HPDE6-E6E7 (cell line): Measurements from ENCODE around the gene UBE2G1.
"Not testable (repeated sequence)": the region's sequence is repeated elsewhere in the genome, so short reads cannot be mapped to it uniquely, and the experiment has no call there.

Experiments used
- DNase-seq: peaks from one replicate; pipeline ENCODE4 v3.0.0; 2011; ENCODE audit warnings: missing footprints; ENCODE audit errors: extremely low spot score

The UBE2G1 gene

DNA sequence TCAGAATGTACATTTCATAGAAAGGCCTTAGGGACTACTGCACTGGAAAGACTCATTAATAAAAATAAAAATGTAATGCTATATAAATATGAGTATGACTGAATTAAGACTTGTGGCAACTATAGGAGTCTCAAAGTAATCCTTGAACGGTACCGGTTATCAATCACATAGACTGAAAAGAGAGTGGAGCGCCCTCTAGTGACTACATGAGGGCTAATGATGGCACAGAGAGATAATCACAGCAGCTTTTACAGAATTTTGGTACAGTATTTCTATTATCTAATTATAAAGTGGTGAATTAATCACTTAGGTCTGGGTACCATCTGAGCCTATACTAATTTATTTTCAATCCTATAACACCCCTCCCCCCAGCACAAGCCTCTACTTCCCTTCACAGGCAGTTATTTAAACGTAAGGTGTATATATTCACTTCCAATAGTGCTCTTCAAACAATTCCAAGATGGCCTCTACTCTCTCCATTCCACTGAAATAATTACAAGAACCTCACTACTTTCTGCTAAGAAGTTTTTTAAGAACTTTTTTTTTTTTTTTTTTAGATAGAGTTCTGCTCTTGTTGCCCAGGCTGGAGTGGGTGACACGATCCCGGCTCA lies 62.0 kb downstream of the UBE2G1 start:
- DNase-seq: peak; percentile 35

DNA sequence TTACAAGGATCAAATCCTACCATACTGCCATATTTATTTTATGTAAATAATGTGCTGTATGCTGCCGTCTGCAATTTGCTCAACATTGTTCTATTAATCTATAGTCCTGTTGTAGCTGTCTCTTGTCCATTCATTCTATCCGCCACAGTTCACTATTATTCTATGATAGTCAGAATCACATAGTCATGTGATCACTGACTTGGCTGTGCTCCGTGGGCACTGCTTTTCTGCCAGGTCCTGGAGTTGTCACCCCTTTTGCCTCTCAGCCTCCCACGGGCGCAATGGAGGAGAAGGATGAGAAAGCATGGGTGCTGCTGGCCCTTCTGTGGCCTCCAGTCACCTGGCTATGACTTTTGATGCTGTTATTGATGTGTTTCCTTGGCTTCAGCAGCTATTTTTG lies 65.4 kb downstream of the UBE2G1 start:
- DNase-seq: no peak

DNA sequence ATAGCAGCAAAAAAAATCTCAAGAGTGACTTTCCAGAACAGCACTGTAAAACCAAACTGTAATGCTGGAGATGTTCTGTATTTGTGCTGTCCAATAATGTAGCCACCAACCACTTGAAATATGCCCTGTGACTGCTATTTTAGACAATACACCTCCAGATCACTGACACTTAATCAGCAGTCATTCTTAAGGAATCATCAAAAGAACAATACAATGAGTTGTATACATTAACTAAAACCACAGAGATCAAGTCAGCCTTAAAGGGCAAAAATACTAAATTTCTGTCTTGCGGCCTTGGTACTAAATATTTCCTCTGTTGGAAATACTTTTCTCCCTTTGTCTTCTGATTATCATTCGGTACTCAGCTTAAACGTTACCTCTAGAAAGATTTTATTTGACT lies 69.1 kb downstream of the UBE2G1 start:
- no peak for DNase-seq

DNA sequence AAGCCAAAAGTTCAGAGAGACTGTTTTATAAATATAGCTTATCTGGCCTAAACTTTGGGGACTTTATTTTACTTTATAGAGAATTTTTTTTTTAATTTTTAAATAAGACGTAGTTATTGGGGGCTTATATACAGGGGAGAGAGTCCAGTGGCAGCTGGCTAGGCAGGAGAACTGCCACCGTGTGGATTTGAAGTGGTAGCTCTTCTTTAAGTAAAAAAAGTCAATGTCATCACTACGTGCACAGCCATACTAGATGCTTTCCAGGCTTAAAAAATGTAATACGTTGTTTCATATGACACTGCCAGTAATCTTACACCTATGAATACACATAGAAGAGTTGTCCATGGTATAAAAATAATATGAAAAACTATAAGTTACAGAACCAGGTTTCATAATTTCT lies 70.8 kb downstream of the UBE2G1 start:
- no peak for DNase-seq

DNA sequence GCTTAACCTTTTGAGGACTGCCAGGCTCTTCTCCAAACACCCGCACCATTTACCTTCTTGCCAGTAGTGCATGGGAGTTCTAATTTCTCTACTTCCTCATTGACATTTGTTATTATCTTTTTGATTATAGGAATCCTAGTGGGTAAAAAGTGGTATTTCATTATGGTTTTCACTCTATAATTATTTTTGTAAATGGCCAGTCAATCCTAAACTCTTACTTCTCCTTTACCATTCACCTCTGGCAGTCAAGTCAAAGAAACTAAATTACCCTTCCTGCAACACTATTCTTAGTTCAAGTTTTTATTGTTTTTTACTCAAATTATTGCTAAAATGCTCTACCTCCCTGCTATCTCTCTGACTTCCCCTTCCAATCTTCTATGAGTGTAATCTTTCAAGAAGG lies 72.9 kb downstream of the UBE2G1 start:
- DNase-seq: no peak

DNA sequence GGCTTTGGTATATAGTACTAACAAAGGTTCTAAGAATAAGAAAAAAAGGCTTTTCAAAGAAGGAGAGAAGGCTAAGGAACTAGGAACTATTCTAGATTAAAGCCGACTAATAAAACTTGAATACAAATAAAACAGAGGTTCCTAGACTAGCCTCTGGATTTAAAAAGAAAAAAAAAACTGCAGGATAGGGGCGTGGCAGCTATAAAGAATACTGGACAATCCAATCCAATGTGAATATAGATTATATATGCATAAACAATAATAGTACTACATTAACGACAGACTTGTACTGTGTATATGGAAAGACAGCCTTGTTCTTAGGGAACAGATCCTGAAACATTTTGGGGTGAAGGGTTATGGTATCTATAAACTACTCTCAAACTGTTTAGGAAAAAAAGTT lies 78.8 kb downstream of the UBE2G1 start:
- no peak for DNase-seq

DNA sequence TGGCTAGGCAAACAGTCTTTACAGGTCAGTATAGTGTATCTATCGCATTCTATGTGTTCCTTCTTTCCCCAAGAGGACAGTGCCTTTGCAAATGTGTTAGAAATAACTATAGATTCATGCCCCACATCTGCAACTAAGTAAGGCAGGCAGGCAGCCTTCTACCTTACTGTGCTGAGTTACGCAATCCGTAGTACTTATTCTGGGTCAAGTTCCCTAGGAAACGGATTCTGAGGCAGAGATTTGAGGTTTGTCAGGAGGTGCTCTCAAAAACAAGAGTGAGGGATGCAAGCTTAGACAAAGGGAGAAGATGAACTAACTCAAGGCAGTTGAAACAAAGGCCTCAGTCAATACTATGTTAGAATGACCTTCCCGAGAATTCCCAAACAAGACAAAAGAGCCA lies 90.0 kb downstream of the UBE2G1 start:
- DNase-seq: no peak

DNA sequence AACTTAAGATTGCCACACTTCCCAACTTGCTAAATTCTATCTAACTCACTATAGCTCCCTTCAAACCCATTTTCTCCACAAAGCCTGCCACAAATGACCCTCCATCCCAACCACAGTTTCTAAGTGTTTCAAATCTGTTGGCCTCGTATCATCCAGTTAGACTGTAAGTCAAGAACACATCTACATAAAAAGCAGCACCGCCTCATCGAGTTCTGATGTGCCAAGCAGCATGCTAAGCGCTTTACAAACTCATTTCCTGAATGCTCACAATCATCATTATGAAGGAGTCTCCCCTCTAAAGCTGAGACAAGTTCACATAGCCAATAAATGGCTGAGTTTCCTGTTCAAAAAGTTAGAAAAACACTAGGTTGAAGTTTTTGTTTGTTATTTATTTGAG lies 93.5 kb downstream of the UBE2G1 start:
- DNase-seq: no peak

DNA sequence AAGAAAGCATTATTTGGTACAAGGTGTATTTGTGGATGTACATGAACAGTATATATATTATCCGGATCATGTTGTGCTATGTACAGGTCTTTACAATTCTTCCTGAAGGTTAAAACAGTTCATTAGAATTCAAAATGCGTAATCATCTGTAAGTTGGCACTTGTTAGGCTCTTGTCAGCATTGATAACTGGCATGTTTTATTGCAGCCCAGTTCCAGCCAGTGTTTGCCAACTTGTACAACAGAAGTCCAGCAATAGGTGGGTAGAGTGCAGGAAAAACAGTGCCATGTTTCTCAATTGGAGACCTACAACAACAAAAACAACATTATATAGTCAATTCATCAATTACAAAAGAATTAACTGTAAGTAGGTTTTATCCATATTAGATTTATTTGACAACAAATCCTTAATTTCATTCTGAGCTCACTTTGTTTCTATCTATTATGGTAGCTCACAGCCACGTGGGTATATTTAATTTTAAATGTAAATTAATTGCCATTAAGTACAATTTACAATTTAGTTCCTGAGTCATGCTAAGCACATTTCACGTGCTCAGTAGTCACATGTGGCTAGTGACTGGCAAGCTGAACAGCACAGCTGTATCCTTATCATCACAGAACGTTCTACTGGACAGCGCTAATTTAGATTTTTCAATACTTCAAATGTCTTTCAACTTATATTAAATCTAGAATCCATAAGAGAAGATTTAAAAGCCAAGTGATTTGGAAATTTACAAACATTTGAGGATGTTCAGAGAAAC lies 94.1 kb downstream of the UBE2G1 start:
- no peak for DNase-seq

DNA sequence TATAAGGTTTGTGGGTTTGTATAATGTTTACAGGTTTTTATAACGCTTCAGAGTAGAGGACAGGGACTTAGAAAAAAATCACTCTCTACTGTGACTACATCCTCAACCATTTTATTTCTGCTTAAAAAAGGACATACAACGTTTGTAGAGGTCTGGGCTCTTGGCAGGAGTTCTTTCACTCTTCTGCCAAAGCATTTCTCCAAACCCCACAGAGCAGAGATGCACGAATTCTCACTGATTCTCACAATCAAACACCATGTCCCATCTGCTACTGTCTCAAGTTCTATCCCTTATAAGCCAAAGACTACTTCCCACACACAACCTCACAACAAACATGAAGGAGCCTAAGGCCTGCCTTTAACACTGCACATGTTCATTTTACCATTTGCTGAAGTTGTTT lies 95.7 kb downstream of the UBE2G1 start:
- DNase-seq: no peak

DNA sequence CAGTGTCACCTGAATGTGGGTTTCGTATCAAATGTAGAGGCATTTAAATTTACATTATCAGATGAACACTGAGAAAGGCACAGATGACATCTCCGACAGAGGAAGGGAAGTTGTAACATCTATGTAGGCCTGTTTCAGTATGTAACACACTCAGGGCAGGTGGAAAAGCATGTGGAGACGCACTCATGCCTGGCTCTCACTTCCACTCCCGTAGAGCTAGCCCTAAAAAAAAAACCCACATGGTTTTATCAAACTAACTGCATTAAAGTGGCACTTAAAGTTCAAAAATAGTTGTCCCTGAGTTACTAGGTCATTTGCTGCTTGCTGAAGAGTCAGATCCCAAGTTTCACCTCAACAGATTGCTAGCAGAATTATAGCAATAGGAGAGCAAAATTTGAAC lies 96.6 kb downstream of the UBE2G1 start:
- DNase-seq: no peak

DNA sequence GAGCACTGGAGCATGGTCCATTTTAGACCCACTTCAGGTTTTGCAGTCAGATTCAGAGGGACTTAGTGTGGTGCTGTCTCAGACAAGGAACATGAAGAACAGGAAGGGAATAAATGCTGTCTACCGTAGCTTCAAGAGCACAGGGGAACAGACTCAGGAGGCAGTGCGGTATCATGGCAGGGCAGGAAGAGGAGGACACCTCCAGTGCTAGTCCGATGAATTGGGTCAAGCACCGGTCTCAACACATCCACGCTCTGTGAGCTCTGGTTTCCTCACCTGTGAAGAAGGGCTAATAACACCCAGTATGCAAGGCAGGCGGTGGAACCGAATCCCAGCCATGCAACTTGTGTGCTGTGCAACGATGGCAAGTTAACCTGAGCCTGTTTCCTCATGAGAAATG lies 99.1 kb downstream of the UBE2G1 start:
- no peak for DNase-seq

DNA sequence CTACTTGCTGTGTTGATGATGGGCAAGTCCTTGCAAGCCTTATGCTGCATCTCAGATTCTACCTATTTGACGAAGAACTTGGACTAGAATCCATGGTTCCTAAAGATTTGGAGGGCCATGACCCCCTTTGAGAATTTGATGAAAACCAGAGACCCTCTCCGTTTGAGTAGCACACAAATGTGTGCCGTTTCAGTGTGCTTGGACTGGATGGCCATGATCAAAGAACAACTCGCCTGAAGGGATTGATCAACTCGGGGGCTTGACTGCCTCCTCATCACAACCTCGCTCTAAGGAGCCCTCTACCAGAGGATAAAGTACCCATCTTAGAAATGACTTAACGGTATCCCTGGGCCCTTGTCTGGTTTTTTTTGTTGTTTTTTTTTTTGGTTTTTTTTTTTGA lies 99.9 kb downstream of the UBE2G1 start:
- DNase-seq: no peak

DNA sequence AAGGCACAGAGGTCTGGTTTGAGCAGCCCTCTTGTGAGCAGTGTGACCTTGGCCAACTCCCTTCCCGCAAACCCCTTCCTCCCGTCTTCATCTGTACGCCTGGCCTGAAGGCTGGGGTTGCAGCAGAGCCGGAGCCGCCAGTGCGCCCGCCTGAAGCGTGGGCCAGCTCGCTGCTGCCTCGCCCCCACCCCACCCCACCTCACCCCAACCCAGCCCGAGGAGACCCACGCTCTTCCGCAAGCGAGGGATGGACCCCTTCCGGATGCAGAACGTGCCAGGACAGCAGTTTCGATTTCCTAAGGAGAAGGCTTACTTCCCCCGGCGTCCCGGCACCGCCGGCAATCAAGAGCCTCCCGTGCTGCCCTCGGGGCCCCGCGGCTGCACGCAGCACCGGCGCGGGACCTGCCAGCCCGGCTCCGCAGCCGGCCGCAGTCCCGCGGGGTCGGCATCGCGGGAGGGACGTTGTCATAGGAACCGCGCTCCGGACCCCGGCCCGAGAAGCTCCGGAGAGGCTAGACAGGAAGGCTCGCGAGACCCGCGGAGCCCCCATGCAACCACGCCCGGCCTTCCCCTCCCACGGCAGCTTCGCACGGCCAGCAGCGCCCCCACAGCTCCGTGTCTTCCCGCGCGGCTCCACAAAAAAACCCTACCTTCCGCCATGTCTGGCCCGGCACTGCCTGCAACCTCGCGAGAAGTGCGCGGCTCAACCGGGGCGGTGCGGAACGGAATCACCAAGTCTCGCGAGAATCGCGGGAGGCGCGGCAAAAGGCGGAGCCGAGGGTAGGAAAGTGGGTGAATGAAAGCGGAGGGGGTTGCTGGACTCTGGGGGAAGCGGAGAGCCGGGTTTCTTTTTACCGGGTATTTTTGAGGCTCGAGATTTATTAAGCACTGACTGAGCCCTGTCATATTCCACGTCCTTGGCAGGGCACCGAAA lies 102.9 kb downstream of the UBE2G1 start, which contains the start of gene ANKFY1:
TSS of gene ANKFY1 (minus strand) at position 698 of the 934 bp plus-strand sequence. CDS start at position 660, 38 bp downstream.
- DNase-seq: peak; percentile 98

DNA sequence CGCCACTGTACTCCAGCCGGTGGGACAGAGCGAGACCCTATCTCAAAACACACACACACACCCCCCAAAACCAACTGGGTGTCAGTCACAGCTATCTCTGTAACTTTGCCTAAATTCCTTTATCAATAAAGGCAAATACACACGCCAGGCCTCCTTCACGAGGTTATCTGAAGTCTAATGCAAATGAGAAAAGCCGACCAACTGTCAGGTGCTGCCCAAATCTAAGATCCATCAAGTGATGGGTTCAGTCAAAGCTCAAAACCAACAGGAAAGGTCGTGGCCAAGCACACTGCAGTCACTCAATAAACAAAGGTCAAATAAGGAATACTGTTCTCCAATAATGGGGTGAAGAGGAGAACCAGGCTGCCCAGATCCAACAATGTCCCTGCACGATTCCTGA lies 103.8 kb downstream of the UBE2G1 start:
- DNase-seq: no peak

DNA sequence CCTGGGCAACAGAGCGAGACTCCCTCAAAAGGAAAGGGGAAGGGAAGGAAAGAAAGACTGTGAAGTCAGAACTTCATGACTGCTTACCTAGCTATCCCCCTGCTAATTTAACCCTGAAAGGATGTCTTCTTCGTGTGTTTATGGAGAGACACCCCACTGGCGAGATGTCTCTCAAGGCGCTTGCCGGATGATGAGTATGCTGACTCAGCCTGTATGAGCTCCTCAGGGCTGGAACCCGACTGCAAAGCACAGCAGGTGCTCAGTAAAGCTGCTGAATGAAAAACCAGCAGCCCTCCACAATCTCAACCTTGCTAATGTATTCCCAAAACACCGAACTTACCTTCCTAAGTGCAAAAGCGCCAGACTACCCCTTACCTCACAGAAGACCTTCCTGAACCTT lies 105.0 kb downstream of the UBE2G1 start:
- DNase-seq: no peak

DNA sequence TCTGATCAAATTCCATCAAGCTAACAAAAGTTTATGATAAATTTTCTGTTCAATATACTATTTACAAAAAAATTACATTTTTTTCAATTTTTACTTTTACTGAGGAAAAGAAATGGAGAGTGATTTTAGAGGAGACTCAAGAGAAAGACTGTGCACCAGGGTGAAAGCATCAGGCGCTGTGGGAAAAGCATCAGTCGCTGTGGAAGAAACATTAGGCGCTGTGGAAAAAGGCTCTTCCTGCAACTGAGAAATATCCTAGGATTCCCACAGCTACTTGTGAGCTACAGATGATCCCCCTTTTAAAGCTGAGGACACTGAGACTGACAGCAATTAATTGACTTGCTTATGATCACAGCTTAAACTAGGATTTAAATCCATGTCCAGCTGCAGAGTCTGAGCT lies 107.6 kb downstream of the UBE2G1 start:
- DNase-seq: no peak

DNA sequence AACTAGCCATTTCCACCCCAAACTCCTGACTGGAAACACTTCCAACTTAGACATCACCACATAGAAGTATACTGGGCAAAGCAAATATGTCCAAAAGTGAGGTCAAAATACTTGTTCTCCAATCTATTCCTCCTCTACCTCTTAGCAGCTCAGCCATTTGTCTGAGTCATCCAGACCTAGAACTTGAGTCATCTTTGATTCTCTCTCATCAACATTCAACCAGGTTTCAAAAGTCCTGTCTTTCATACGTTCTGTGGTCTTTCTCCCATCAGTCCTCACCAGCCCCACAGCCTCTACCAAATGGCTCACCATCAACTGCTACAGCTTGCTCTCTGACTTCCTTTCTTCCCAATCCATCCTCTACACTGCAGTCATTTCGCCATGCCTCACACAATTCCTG lies 109.5 kb downstream of the UBE2G1 start:
- no peak for DNase-seq

DNA sequence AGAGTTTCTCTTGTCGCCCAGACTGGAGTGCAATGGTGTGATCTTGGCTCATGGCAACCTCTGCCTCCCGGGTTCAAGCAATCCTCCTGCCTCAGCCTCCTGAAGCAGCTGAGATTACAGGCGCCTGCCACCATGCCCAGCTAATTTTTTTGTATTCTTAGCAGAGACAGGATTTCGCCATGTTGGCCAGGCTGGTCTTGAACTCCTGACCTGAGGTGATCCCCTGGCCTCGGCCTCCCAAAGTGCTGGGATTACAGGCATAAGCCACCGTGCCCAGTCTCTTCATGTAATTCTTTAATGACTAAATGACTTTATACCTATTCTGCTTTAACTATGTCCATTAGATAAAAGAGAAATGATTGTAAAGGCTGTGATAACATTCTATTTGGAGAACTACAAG lies 111.2 kb downstream of the UBE2G1 start:
- not testable (repeated sequence) for DNase-seq

DNA sequence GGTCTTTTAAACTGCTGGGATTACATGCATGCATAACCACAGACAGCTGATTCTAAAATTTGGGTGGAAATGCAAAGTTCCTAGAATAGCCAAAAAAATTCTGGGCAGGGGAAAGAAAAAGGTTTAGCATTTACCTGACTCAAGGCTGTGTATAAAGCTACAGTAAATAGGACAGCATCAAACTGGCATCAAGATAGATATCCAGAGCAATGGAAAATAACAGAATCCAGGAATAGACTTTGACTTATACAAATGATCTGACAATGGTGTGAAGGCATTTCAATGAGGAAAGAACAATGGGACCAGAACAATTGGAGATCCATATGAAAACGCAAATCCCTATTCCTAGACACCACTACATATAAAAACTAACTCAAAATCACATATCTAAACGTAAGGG lies 115.6 kb downstream of the UBE2G1 start:
- no peak for DNase-seq

DNA sequence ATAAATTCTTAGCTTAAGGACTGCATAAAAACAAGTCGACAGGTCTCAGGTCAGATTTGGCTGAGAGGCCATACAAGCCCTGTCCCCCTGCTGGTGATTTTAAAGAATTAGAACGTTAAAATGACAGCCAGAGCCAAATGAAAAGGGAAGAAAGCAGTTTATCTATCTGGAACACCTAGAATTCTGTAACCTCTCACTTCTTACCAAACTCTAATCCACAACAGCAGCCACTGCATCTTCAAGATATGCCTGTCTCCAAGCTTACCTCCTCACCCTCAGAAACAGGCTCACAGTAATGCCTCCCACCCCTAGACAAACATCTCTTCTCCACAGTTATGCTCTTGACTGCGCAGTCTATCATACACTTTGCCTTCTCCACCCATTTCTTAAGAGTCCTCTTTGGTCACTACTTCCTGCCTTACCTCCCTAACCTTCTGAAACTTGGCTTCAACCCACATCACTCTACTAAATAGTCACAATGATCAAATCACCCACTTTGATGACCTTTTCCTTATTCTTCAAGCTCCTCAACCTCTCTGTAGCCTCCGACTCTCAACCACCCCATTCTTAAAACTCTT lies 116.9 kb downstream of the UBE2G1 start:
- peak; percentile 49 for DNase-seq
